HepG2 (cell line): ENCODE measurements around the gene FDXACB1. TPM values are rescaled to one million over a fixed set of nuclear protein-coding genes. Genes with fewer than 3 reads are reported as not detected.

ENCODE experiments used
- AGO2 ChIP-seq: fragments of 200-400 bp; formaldehyde crosslinking; optimal IDR thresholded peaks from 2 replicates; pipeline ENCODE3; 2017; ENCODE audit warnings: mild to moderate bottlenecking, low read depth, low read length, moderate library complexity
- CCAR2 ChIP-seq: fragments of 200-400 bp; formaldehyde crosslinking; optimal IDR thresholded peaks from 2 replicates; pipeline ENCODE3; 2018; ENCODE audit warnings: low read depth, mild to moderate bottlenecking, low read length, moderate library complexity
- HDAC2 ChIP-seq: sonication (generic); formaldehyde crosslinking; IDR thresholded peaks from 2 replicates; pipeline ENCODE4 v1.4.0; 2020; ENCODE audit warnings: missing genetic modification reagents
- KAT7 ChIP-seq: IDR thresholded peaks from 2 replicates; pipeline ENCODE4 v1.6.1; 2018; ENCODE audit warnings: borderline replicate concordance, missing compliant biosample characterization
- ZEB1 ChIP-seq: IDR thresholded peaks from 2 replicates; pipeline ENCODE4 v1.6.1; 2012; ENCODE audit warnings: mild to moderate bottlenecking, low read depth, inconsistent platforms; ENCODE audit not compliant: insufficient replicate concordance
- ZNF619 ChIP-seq: sonication (generic); formaldehyde crosslinking; IDR thresholded peaks from 2 replicates; pipeline ENCODE4 v1.4.0; 2020; ENCODE audit warnings: mild to moderate bottlenecking, missing genetic modification reagents
- ZNF674 ChIP-seq: sonication (generic); formaldehyde crosslinking; IDR thresholded peaks from 2 replicates; pipeline ENCODE4 v1.5.0; 2020; ENCODE audit warnings: low read depth, mild to moderate bottlenecking, missing genetic modification reagents
- ZNF710 ChIP-seq: sonication (generic); formaldehyde crosslinking; IDR thresholded peaks from 2 replicates; pipeline ENCODE4 v1.5.0; 2020; ENCODE audit warnings: mild to moderate bottlenecking, missing genetic modification reagents, borderline replicate concordance
- polyA plus RNA-seq, 8 experiments: library from polyadenylated mRNA; depleted of rRNA in 3 of 8; stranded (reverse) in 7 of 8; unstranded in 1 of 8; fragments of >200 nt; fragmentation: Illumina TruSeq in 4 of 8; extraction: Trizol in 4 of 8; gene quantifications; 2 replicates each; pipeline versions ENCODE4 v1.2.1 to v1.2.3, GENCODE V29; 2011 to 2016; ENCODE audit warnings: low read depth in 4 of 8, missing spikeins in 1 of 8, mixed read lengths in 1 of 8; ENCODE audit not compliant: insufficient read depth in 1 of 8
- small RNA-seq, 3 experiments: library from RNA; depleted of rRNA; stranded (forward); fragments of <200 nt; gene quantifications; one replicate each; pipeline ENCODE3, GENCODE V24; 2012; ENCODE audit warnings: low read depth in 2 of 3, low replicate concordance in 1 of 3; ENCODE audit not compliant: insufficient read length in 3 of 3, insufficient read depth in 2 of 3
- total RNA-seq, 5 experiments: library from RNA; depleted of rRNA; stranded (reverse); fragments of >200 nt; fragmentation: Illumina TruSeq; extraction: Trizol; gene quantifications; 2 replicates each; pipeline ENCODE4 v1.2.3, GENCODE V29; 2016; ENCODE audit warnings: low read depth in 1 of 5
- TF ChIP-seq, protein P1 (sequence below): sonication (generic); formaldehyde crosslinking; conservative IDR thresholded peaks from 2 replicates; pipeline ENCODE4 v1.4.0; 2020; ENCODE audit warnings: mild to moderate bottlenecking, missing genetic modification reagents, moderate library complexity
- TF ChIP-seq, protein P2 (sequence below): sonication (generic); formaldehyde crosslinking; conservative IDR thresholded peaks from 2 replicates; pipeline ENCODE4 v1.8.1; 2023; ENCODE audit warnings: missing genetic modification reagents

The FDXACB1 gene
- total and polyA plus RNA-seq, 2 of the 13 experiments (the other 11 are each of a cell fraction or from before 2014, with no cell fraction given) = 1.1 to 3.4 TPM

GRCh38 chr11:111826322-111826950, 52.5 kb downstream of the FDXACB1 start (continued):
- TF ChIP-seq, protein P1, sequence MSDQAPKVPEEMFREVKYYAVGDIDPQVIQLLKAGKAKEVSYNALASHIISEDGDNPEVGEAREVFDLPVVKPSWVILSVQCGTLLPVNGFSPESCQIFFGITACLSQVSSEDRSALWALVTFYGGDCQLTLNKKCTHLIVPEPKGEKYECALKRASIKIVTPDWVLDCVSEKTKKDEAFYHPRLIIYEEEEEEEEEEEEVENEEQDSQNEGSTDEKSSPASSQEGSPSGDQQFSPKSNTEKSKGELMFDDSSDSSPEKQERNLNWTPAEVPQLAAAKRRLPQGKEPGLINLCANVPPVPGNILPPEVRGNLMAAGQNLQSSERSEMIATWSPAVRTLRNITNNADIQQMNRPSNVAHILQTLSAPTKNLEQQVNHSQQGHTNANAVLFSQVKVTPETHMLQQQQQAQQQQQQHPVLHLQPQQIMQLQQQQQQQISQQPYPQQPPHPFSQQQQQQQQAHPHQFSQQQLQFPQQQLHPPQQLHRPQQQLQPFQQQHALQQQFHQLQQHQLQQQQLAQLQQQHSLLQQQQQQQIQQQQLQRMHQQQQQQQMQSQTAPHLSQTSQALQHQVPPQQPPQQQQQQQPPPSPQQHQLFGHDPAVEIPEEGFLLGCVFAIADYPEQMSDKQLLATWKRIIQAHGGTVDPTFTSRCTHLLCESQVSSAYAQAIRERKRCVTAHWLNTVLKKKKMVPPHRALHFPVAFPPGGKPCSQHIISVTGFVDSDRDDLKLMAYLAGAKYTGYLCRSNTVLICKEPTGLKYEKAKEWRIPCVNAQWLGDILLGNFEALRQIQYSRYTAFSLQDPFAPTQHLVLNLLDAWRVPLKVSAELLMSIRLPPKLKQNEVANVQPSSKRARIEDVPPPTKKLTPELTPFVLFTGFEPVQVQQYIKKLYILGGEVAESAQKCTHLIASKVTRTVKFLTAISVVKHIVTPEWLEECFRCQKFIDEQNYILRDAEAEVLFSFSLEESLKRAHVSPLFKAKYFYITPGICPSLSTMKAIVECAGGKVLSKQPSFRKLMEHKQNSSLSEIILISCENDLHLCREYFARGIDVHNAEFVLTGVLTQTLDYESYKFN (CRISPR knock-in tag) = no peak
- no peak for TF ChIP-seq ZNF710 (CRISPR knock-in tag)
- TF ChIP-seq AGO2 = no peak
- no peak for TF ChIP-seq KAT7 (CRISPR knock-in tag)
- TF ChIP-seq CCAR2 = no peak
- TF ChIP-seq HDAC2 = no peak
- TF ChIP-seq ZNF619 (CRISPR knock-in tag) = no peak
- TF ChIP-seq ZNF674 (CRISPR knock-in tag) = no peak
- no peak for TF ChIP-seq ZEB1
- TF ChIP-seq, protein P2, sequence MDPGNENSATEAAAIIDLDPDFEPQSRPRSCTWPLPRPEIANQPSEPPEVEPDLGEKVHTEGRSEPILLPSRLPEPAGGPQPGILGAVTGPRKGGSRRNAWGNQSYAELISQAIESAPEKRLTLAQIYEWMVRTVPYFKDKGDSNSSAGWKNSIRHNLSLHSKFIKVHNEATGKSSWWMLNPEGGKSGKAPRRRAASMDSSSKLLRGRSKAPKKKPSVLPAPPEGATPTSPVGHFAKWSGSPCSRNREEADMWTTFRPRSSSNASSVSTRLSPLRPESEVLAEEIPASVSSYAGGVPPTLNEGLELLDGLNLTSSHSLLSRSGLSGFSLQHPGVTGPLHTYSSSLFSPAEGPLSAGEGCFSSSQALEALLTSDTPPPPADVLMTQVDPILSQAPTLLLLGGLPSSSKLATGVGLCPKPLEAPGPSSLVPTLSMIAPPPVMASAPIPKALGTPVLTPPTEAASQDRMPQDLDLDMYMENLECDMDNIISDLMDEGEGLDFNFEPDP (CRISPR knock-in tag) = no peak

Small RNAs within 50 kb of the gene (small RNA-seq; reads per million reads assigned to genes)
- gene C11orf52 (0 reads per million in 3 experiments), gene GNG5P3 (0 reads per million in 3 experiments), gene RNA5SP351 (0 reads per million in 3 experiments), gene RPL37AP8 (0 reads per million in 3 experiments)

Other genes with a start within 250 kb of the FDXACB1 start
- 56.8 and 93.9 TPM in 2 replicates for gene PPP2R1B, start 112.8 kb downstream of the FDXACB1 start, total RNA-seq (2016; rRNA removed; fragmentation: Illumina TruSeq; extraction: Trizol)
- 20.9 and 22.1 TPM in 2 replicates for gene PPP2R1B, start 112.8 kb downstream of the FDXACB1 start, polyA plus RNA-seq (2011; rRNA removed)
- gene ALG9, start 7.6 kb downstream of the FDXACB1 start, total RNA-seq (2016; rRNA removed; fragmentation: Illumina TruSeq; extraction: Trizol) = 24.4 and 39.4 TPM in 2 replicates
- 33.8 and 40.6 TPM in 2 replicates for gene ALG9, start 7.6 kb downstream of the FDXACB1 start, polyA plus RNA-seq (2011; rRNA removed)
- gene CFAP68, start 376 bp upstream of the FDXACB1 start, total RNA-seq (2016; rRNA removed; fragmentation: Illumina TruSeq; extraction: Trizol) = 22.2 and 23.9 TPM in 2 replicates
- 25.6 and 26.3 TPM in 2 replicates for gene CFAP68, start 376 bp upstream of the FDXACB1 start, polyA plus RNA-seq (2011; rRNA removed)
- gene CRYAB, start 32.6 kb upstream of the FDXACB1 start, total RNA-seq (2016; rRNA removed; fragmentation: Illumina TruSeq; extraction: Trizol) = 0.55 and 0.69 TPM in 2 replicates
- gene CRYAB, start 32.6 kb upstream of the FDXACB1 start, polyA plus RNA-seq (2011; rRNA removed) = 0.24 and 1.1 TPM in 2 replicates
- not detected in 2 replicates for gene HSPB2, start 33.6 kb upstream of the FDXACB1 start, total RNA-seq (2016; rRNA removed; fragmentation: Illumina TruSeq; extraction: Trizol)
- gene HSPB2, start 33.6 kb upstream of the FDXACB1 start, polyA plus RNA-seq (2011; rRNA removed) = 0.04 TPM in 1 of 2 replicates, not detected in the other
- gene C11orf52, start 39.7 kb upstream of the FDXACB1 start, total RNA-seq (2016; rRNA removed; fragmentation: Illumina TruSeq; extraction: Trizol) = 7.4 and 10.5 TPM in 2 replicates
- gene C11orf52, start 39.7 kb upstream of the FDXACB1 start, polyA plus RNA-seq (2011; rRNA removed) = 11.0 and 16.5 TPM in 2 replicates
- 25.0 and 29.7 TPM in 2 replicates for gene DIXDC1, start 58.2 kb upstream of the FDXACB1 start, total RNA-seq (2016; rRNA removed; fragmentation: Illumina TruSeq; extraction: Trizol)
- gene DIXDC1, start 58.2 kb upstream of the FDXACB1 start, polyA plus RNA-seq (2011; rRNA removed) = 7.8 and 10.4 TPM in 2 replicates
- 62.2 and 73.2 TPM in 2 replicates for gene DLAT, start 146.2 kb upstream of the FDXACB1 start, total RNA-seq (2016; rRNA removed; fragmentation: Illumina TruSeq; extraction: Trizol)
- gene DLAT, start 146.2 kb upstream of the FDXACB1 start, polyA plus RNA-seq (2011; rRNA removed) = 21.5 and 26.4 TPM in 2 replicates
- gene PIH1D2, start 194.9 kb upstream of the FDXACB1 start, total RNA-seq (2016; rRNA removed; fragmentation: Illumina TruSeq; extraction: Trizol) = 2.7 and 2.8 TPM in 2 replicates
- 0.49 and 0.61 TPM in 2 replicates for gene PIH1D2, start 194.9 kb upstream of the FDXACB1 start, polyA plus RNA-seq (2011; rRNA removed)
- gene NKAPD1, start 195.1 kb upstream of the FDXACB1 start, total RNA-seq (2016; rRNA removed; fragmentation: Illumina TruSeq; extraction: Trizol) = 22.5 and 31.8 TPM in 2 replicates
- 8.3 and 11.2 TPM in 2 replicates for gene NKAPD1, start 195.1 kb upstream of the FDXACB1 start, polyA plus RNA-seq (2011; rRNA removed)
- gene TIMM8B, start 207.6 kb upstream of the FDXACB1 start, total RNA-seq (2016; rRNA removed; fragmentation: Illumina TruSeq; extraction: Trizol) = 98.3 and 125 TPM in 2 replicates
- 84.5 and 87.5 TPM in 2 replicates for gene TIMM8B, start 207.6 kb upstream of the FDXACB1 start, polyA plus RNA-seq (2011; rRNA removed)
- 123 and 187 TPM in 2 replicates for gene SDHD, start 207.7 kb upstream of the FDXACB1 start, total RNA-seq (2016; rRNA removed; fragmentation: Illumina TruSeq; extraction: Trizol)
- gene SDHD, start 207.7 kb upstream of the FDXACB1 start, polyA plus RNA-seq (2011; rRNA removed) = 117 and 131 TPM in 2 replicates